Heart right ventricle (tissue), 16 donors: Measurements from ENCODE around the gene NKX2-8. TPM values are rescaled to one million over a fixed set of nuclear protein-coding genes. Genes with fewer than 3 reads are reported as not detected.

Source experiments
- ATAC-seq, 8 donors: fragments of 200-7000 bp; cut with Tn5 transposase; one replicate each; pipeline ENCODE4 v1.9.1; 2020; ENCODE audit warnings: mild to moderate bottlenecking in 8 of 8, moderate library complexity in 8 of 8, moderate number of reproducible peaks in 1 of 8
- DNase-seq, 2 donors: peaks; one replicate each; pipeline ENCODE4 v3.0.0-alpha.2; 2020
- H3K27ac ChIP-seq, 10 donors: fragments of 200-600 bp; sonication (generic) in 2 of 10; one replicate each; pipeline versions ENCODE4 v1.5.0 to v1.8.0; 2020 to 2022; ENCODE audit warnings: mild to moderate bottlenecking in 3 of 10
- H3K27me3 ChIP-seq, 7 donors: fragments of 200-600 bp; one replicate each; pipeline ENCODE4 v1.8.0; 2021 to 2022; ENCODE audit warnings: mild to moderate bottlenecking in 2 of 7
- H3K36me3 ChIP-seq, 9 donors: fragments of 200-600 bp; sonication (generic) in 1 of 9; one replicate each; pipeline versions ENCODE4 v1.5.0 to v1.8.0; 2020 to 2022; ENCODE audit warnings: mild to moderate bottlenecking in 2 of 9
- H3K4me1 ChIP-seq, 9 donors: fragments of 200-600 bp; sonication (generic) in 1 of 9; one replicate each; pipeline versions ENCODE4 v1.5.0 to v1.8.0; 2020 to 2022; ENCODE audit warnings: mild to moderate bottlenecking in 4 of 9
- H3K4me3 ChIP-seq, 10 donors: fragments of 200-600 bp; sonication (generic) in 2 of 10; one replicate each; pipeline versions ENCODE4 v1.5.0 to v1.8.0; 2020 to 2022; ENCODE audit warnings: mild to moderate bottlenecking in 7 of 10, moderate library complexity in 2 of 10
- H3K9me3 ChIP-seq, 11 donors: fragments of 200-600 bp in 10 of 11; sonication (generic) in 2 of 11; one replicate each; pipeline versions ENCODE4 v1.5.0 to v1.8.0; 2013 to 2022; ENCODE audit warnings: mild to moderate bottlenecking in 2 of 11, control low read depth in 1 of 11, moderate library complexity in 1 of 11
- WGBS, 2 donors: extraction: QIAGEN DNeasy Blood & Tissue Kit; methylation state at CpG; one replicate each; pipeline ENCODE4 v1.1.7; 2013; ENCODE audit warnings: inconsistent platforms in 1 of 2; 5-methylcytosine and 5-hydroxymethylcytosine counted together
- intact Hi-C, 10 donors: fragments of 100-400 bp; cut with DNase I; formaldehyde crosslinking; loops; one replicate each; pipeline versions ENCODE4 v1.11.1 to v1.14.2; 2022
- polyA plus RNA-seq, 2 donors: library from polyadenylated mRNA; stranded (reverse); fragments of 200-250 nt; gene quantifications; one replicate each; pipeline ENCODE4 v1.2.3, GENCODE V29; 2013
- total RNA-seq, 10 donors: library from RNA; stranded (reverse); fragmentation: NEBNext Ultra II Directional in 3 of 10; extraction: Animal tissue kit (Norgen Biotek cat#: 25700) in 3 of 10; gene quantifications; one replicate each; pipeline versions ENCODE4 v1.2.1 to v1.2.4, GENCODE V29; 2021 to 2023
- TF ChIP-seq, protein P1 (sequence below), 9 donors: fragments of 200-600 bp; sonication (generic) in 2 of 9; IDR thresholded peaks; one replicate each; pipeline versions ENCODE4 v1.5.0 to v1.8.0; 2021 to 2022; ENCODE audit warnings: antibody characterized with exemption in 9 of 9, mild to moderate bottlenecking in 5 of 9, moderate library complexity in 1 of 9
- donor health status: Arrhythmogenic right ventricular cardiomyopathy.
- donor health status: ischemic (EF 13 %, LVEDD 7.1; RV severe dilation, severe dysfunction).
- donor health status: healthy with polysubstance abuse.
- donor health status: DM: no; HTN: yes; CAD: no.
- donor health status: DM: no; HTN: no; CAD: no.
- donor health status: ischemic (EF 25% LVEDD 6.9; RV normal size, moderate dysfunction).
- donor health status: ischemic (EF 25% LVEDD 5.7; RV mildly dilated, moderate dysfunction).
- donor health status: healthy.
- donor health status: DM: yes; HTN: yes; CAD: no.
- donor health status: Ischemic cardiomyopathy.
- donor health status: ischemic (EF 35%, LVEDD 5.7; RV mildly dilated, moderate dysfunction).
- donor health status: nonischemic (EF 11% LVEDD 7.7; RV severe dilation, severe dysfunction).
- donor health status: DM: yes; HTN: yes; CAD: no.
- donor health status: PGD.
- donor health status: ischemic (EF 29% LVEDD 5.4; RV normal size, mild dysfunction).
- donor health status: nonischemic (EF 23%, LVEDD 6.1; RV moderate dilation, normal function).

The NKX2-8 gene
- total and polyA plus RNA-seq, 12 donors = not detected

DNA sequence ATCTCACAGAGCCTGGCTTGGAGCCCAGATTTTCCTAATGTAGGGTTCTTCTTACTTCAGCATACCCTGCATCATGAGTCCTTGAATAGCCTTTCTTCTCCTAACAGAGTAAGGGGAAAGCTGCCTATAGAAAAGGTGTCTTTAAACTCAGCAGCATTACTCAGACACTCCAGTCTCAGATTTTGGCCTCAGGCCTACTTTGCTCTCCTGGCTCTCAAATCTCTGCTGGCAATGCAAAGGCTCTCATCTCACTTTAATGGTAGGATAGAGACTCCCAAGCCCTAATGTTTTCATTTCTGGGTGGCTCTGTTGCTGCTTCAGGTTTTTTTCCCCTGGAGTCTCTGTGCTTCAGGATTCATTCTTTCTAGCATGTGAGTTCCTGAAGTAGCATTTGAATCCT, 9.1 kb upstream of the NKX2-8 start:
- Histone ChIP-seq H3K27me3 (peaks cover 0 to 99% (median 95%) of the 10 kb centered on the region in 7 donors), H3K27ac (no peak overlapping the region), H3K4me3 (no peak overlapping the region), H3K4me1 (no peaks in the 10 kb centered on the region), H3K36me3 (no peaks in the 10 kb centered on the region), H3K9me3 (no peaks in the 10 kb centered on the region)
- ATAC-seq (no peak), DNase-seq (no peak)
- TF ChIP-seq, protein P1, sequence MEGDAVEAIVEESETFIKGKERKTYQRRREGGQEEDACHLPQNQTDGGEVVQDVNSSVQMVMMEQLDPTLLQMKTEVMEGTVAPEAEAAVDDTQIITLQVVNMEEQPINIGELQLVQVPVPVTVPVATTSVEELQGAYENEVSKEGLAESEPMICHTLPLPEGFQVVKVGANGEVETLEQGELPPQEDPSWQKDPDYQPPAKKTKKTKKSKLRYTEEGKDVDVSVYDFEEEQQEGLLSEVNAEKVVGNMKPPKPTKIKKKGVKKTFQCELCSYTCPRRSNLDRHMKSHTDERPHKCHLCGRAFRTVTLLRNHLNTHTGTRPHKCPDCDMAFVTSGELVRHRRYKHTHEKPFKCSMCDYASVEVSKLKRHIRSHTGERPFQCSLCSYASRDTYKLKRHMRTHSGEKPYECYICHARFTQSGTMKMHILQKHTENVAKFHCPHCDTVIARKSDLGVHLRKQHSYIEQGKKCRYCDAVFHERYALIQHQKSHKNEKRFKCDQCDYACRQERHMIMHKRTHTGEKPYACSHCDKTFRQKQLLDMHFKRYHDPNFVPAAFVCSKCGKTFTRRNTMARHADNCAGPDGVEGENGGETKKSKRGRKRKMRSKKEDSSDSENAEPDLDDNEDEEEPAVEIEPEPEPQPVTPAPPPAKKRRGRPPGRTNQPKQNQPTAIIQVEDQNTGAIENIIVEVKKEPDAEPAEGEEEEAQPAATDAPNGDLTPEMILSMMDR (IDR thresholded peaks at IDR 0.05) = no peak
- intact Hi-C loops = no loop called here

DNA sequence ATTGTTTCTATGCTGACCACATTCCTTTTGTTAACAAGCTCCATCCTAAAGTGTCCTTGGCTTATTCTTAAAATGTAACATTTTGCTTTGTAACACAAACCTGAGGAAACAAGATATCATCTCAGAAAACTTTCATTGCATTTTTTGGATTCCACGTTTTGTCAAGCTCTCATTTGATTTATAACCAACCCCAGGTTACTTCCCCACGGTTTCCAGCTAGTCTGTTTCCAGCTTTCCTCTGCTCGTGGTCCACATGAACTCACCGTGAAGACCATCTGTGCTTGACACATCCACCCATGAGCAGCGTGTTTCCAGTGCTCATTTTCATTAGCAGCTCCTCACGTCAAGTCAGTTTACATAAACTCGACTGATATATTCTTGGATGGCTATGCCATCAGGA, 6.4 kb upstream of the NKX2-8 start:
- TF ChIP-seq, protein P1 (IDR thresholded peaks at IDR 0.05) = no peak
- Histone ChIP-seq H3K4me1 (no peaks in the 10 kb centered on the region), H3K27ac (no peak overlapping the region), H3K36me3 (no peaks in the 10 kb centered on the region), H3K9me3 (no peaks in the 10 kb centered on the region), H3K4me3 (no peak overlapping the region), H3K27me3 (peaks cover 6 to 100% (median 96%) of the 10 kb centered on the region in 7 donors)
- ATAC-seq (no peak), DNase-seq (no peak)
- 7 to 12% methylated on average over 7 of the region's 7 CpGs for WGBS, 2 donors
- intact Hi-C loops = no loop called here

DNA sequence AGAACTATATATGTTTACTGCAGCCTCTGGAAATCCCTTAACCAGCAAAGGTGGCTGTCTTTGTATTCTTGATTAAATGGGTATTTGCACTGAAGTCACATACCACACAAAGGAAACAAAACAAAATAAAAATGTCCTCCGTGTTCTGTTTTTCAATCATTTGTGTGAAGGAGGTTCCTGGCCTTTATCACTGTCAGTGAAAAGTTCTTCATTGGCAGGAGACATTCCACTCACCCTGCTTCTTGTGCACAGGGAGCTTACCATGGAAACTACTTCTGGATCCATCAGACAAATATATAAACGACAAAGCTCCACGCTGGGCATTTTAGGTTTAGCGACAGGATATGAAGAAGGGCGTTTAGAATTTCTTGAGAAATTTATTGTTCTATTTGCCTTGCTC, 5.7 kb upstream of the NKX2-8 start:
- TF ChIP-seq, protein P1 (IDR thresholded peaks at IDR 0.05) = no peak
- ATAC-seq (no peak), DNase-seq (no peak)
- intact Hi-C loops = no loop called here
- Histone ChIP-seq H3K27me3 (peaks cover 12 to 100% (median 97%) of the 10 kb centered on the region in 7 donors), H3K4me3 (no peak overlapping the region), H3K4me1 (peaks cover 0 to 4% (median 0%) of the 10 kb centered on the region in 9 donors), H3K36me3 (no peaks in the 10 kb centered on the region), H3K9me3 (no peaks in the 10 kb centered on the region), H3K27ac (no peak overlapping the region)
- WGBS, 2 donors = 8% methylated on average over 5 of the region's 5 CpGs

DNA sequence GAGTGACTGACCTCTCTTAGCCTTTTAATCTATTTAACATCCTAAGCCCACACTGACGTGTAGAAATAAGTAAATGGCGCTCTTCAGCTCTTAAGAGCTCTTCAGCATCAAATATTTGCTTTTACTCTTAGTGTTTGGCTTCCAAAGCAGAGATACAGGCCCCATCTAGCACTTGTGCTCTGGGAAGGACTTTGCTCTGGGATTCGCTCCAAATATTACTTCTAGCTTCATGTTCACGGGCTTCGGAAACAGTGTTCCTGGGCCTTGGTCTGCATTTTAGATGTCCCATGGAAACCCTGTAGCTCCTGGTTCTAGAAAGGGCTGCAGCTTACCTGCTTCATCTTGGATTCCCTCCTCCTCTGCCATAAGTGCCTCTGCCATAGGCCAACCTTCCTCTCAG, 2.7 kb upstream of the NKX2-8 start:
- TF ChIP-seq, protein P1 (IDR thresholded peaks at IDR 0.05) = no peak
- no peak overlapping the region for H3K4me3 ChIP-seq
- WGBS, 2 donors = 29 to 36% methylated on average over 5 of the region's 5 CpGs
- DNase-seq = no peak
- H3K27ac ChIP-seq = no peak overlapping the region
- no peaks in the 10 kb centered on the region for H3K36me3 ChIP-seq
- H3K27me3 ChIP-seq = peaks cover 22 to 100% (median 97%) of the 10 kb centered on the region in 7 donors
- H3K4me1 ChIP-seq = peaks cover 0 to 34% (median 21%) of the 10 kb centered on the region in 9 donors
- no peaks in the 10 kb centered on the region for H3K9me3 ChIP-seq
- intact Hi-C loops = no loop called here
- ATAC-seq = no peak
